ENCODE measurements around the gene LYPD1. TPM values are rescaled to one million over a fixed set of nuclear protein-coding genes. Genes with fewer than 3 reads are reported as not detected.

Gene LYPD1
- total RNA-seq, 1 donor from 2014 or later, result 1.1 TPM

GRCh38 chr2:132615329-132616085 lies 54.5 kb downstream of the LYPD1 start:
- Mint-ChIP-seq H3K4me3 (ENCODE audit: unreplicated experiment) (no peak overlapping the region), H3K9me3 (ENCODE audit: unreplicated experiment) (peaks cover 2% of the 10 kb centered on the region), H3K27ac (ENCODE audit: unreplicated experiment) (no peak overlapping the region), H3K4me1 (ENCODE audit: low read depth, unreplicated experiment) (peaks cover 4% of the 10 kb centered on the region), H3K36me3 (ENCODE audit: unreplicated experiment) (no peaks in the 10 kb centered on the region), H3K27me3 (ENCODE audit: unreplicated experiment) (peaks cover 2% of the 10 kb centered on the region)
- no peak for TF ChIP-seq CTCF (IDR thresholded peaks at IDR 0.05; ENCODE audit: partially characterized antibody, unreplicated experiment)
- no peak for DNase-seq

- Mint-ChIP-seq H3K4me3 (ENCODE audit: unreplicated experiment) (no peak overlapping the region), H3K27me3 (ENCODE audit: unreplicated experiment) (no peaks in the 10 kb centered on the region), H3K36me3 (ENCODE audit: unreplicated experiment) (no peaks in the 10 kb centered on the region), H3K27ac (ENCODE audit: unreplicated experiment) (no peak overlapping the region), H3K9me3 (ENCODE audit: unreplicated experiment) (peaks cover 2% of the 10 kb centered on the region), H3K4me1 (ENCODE audit: low read depth, unreplicated experiment) (peaks cover 8% of the 10 kb centered on the region)
- no peak for TF ChIP-seq CTCF (IDR thresholded peaks at IDR 0.05; ENCODE audit: partially characterized antibody, unreplicated experiment)
- DNase-seq, result no peak
These were observed 58.3 kb downstream of the LYPD1 start for GRCh38 chr2:132611719-132612118.

- H3K36me3 Mint-ChIP-seq (ENCODE audit: unreplicated experiment), result no peaks in the 10 kb centered on the region
- H3K9me3 Mint-ChIP-seq (ENCODE audit: unreplicated experiment), result no peaks in the 10 kb centered on the region
- DNase-seq, result no peak
- TF ChIP-seq CTCF (IDR thresholded peaks at IDR 0.05; ENCODE audit: partially characterized antibody, unreplicated experiment), result no peak
- no peak overlapping the region for H3K4me3 Mint-ChIP-seq (ENCODE audit: unreplicated experiment)
- H3K4me1 Mint-ChIP-seq (ENCODE audit: low read depth, unreplicated experiment), result peaks cover 20% of the 10 kb centered on the region
- H3K27ac Mint-ChIP-seq (ENCODE audit: unreplicated experiment), result no peak overlapping the region
- H3K27me3 Mint-ChIP-seq (ENCODE audit: unreplicated experiment), result peaks cover 4% of the 10 kb centered on the region
These were observed 60.7 kb downstream of the LYPD1 start for GRCh38 chr2:132609101-132609890.

- H3K36me3 Mint-ChIP-seq (ENCODE audit: unreplicated experiment), result no peaks in the 10 kb centered on the region
- peaks cover 4% of the 10 kb centered on the region for H3K27me3 Mint-ChIP-seq (ENCODE audit: unreplicated experiment)
- H3K4me1 Mint-ChIP-seq (ENCODE audit: low read depth, unreplicated experiment), result peaks cover 20% of the 10 kb centered on the region
- no peaks in the 10 kb centered on the region for H3K9me3 Mint-ChIP-seq (ENCODE audit: unreplicated experiment)
- DNase-seq, result no peak
- no peak overlapping the region for H3K4me3 Mint-ChIP-seq (ENCODE audit: unreplicated experiment)
- no peak for TF ChIP-seq CTCF (IDR thresholded peaks at IDR 0.05; ENCODE audit: partially characterized antibody, unreplicated experiment)
- H3K27ac Mint-ChIP-seq (ENCODE audit: unreplicated experiment), result no peak overlapping the region
These were observed 61.7 kb downstream of the LYPD1 start for GRCh38 chr2:132608311-132608710.
